ENCODE results near the gene ACTG2. TPM values are rescaled to one million over a fixed set of nuclear protein-coding genes. Genes with fewer than 3 reads are reported as not detected.
A peak's percentile ranks its signal among the peaks of the same experiment; 100 is the strongest.

Gene ACTG2
- total RNA-seq, 4 donors from 2014 or later = 394 to 3,499 (median 729) TPM

DNA sequence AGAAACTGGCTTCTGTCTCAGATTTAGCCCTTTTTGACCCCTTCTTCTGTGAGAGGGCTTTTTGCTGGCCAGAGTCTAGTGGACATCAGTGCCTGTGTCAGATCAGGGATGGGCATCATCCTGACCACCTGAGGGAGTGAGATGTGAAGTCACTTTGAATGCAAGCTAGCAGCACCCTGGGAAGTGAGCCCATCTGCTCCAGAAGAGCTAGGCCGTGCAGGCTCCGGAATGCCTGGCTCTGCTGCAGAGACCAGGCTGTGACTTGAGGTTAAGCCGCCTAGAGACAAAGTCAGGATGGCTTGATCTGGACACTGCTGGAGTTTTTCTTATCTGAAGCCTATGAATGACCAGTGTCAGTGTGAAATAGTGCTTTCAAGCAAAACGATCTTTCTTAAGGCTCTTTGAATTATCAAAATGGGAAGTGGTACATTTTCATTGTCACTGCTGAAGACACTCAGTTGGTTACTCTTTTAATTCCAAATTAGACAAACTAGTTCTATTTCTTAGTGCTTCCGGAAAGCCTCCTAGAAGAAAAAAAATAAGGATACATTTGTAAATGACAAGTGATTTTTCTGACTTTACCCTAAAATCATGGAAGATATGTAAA lies 54.7 kb downstream of the ACTG2 start:
- TF ChIP-seq, protein P1, sequence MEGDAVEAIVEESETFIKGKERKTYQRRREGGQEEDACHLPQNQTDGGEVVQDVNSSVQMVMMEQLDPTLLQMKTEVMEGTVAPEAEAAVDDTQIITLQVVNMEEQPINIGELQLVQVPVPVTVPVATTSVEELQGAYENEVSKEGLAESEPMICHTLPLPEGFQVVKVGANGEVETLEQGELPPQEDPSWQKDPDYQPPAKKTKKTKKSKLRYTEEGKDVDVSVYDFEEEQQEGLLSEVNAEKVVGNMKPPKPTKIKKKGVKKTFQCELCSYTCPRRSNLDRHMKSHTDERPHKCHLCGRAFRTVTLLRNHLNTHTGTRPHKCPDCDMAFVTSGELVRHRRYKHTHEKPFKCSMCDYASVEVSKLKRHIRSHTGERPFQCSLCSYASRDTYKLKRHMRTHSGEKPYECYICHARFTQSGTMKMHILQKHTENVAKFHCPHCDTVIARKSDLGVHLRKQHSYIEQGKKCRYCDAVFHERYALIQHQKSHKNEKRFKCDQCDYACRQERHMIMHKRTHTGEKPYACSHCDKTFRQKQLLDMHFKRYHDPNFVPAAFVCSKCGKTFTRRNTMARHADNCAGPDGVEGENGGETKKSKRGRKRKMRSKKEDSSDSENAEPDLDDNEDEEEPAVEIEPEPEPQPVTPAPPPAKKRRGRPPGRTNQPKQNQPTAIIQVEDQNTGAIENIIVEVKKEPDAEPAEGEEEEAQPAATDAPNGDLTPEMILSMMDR (IDR thresholded peaks at IDR 0.05) = no peak
- no peak for TF ChIP-seq EP300 (IDR thresholded peaks at IDR 0.05; ENCODE audit: low read depth)
- TF ChIP-seq POLR2A (IDR thresholded peaks at IDR 0.05) = no peak
- TF ChIP-seq POLR2AphosphoS5 (IDR thresholded peaks at IDR 0.05) = no peak
- Histone ChIP-seq H3K36me3 (peaks cover 0 to 47% (median 20%) of the 10 kb centered on the region in 4 donors), H3K27ac (no peak overlapping the region), H3K4me1 (peaks cover 0 to 11% (median 0%) of the 10 kb centered on the region in 4 donors), H3K27me3 (no peaks in the 10 kb centered on the region), H3K4me3 (no peak overlapping the region), H3K9me3 (no peaks in the 10 kb centered on the region)
- intact Hi-C loops (cut with DNase I; ENCODE audit: low total_unique reads) = no loop called here
- in situ Hi-C loops (cut with MboI; ENCODE audit: low pct_ligation_motif_present in 1 of 4, low pct_unique_long_range_greater_than_20kb in 1 of 4, low sequenced_read_pairs in 3 of 4) = no loop called here
- WGBS, 2 donors (ENCODE audit: low coverage in 1 of 2) = 89 to 90% methylated on average over 2 to 5 of the region's 5 CpGs
- no peak for DNase-seq

DNA sequence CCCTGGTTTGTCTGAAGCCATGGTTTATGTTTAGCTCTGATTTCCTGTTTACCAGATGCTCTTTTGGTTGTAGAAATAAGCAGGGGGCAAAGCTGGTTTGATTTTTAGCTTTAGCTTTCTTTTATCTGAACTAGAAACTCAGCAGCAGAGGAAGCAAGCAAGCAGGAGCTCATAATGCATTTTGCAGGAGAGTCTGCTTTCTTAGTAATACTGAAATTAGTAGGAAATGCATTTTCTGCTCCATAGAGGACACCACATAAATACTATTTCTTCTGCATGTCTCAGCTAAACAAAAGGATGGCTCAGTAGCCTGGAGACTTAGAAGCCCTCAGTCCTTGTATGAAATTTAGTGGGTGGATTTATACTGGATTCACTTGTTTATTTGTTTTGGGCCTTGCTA lies 57.0 kb downstream of the ACTG2 start:
- no peaks in the 10 kb centered on the region for H3K9me3 ChIP-seq
- in situ Hi-C loops (cut with MboI; ENCODE audit: low pct_ligation_motif_present in 1 of 4, low pct_unique_long_range_greater_than_20kb in 1 of 4, low sequenced_read_pairs in 3 of 4) (no loop called here), intact Hi-C loops (cut with DNase I; ENCODE audit: low total_unique reads) (no loop called here)
- no peak for DNase-seq
- H3K27ac ChIP-seq = no peak overlapping the region
- peaks cover 0 to 11% (median 0%) of the 10 kb centered on the region in 4 donors for H3K4me1 ChIP-seq
- H3K36me3 ChIP-seq = peaks cover 0 to 45% (median 20%) of the 10 kb centered on the region in 4 donors
- no peak overlapping the region for H3K4me3 ChIP-seq
- H3K27me3 ChIP-seq = no peaks in the 10 kb centered on the region
- no peak for TF ChIP-seq POLR2AphosphoS5 (IDR thresholded peaks at IDR 0.05)
- no peak for TF ChIP-seq POLR2A (IDR thresholded peaks at IDR 0.05)
- TF ChIP-seq, protein P1 (IDR thresholded peaks at IDR 0.05) = no peak
- no peak for TF ChIP-seq EP300 (IDR thresholded peaks at IDR 0.05; ENCODE audit: low read depth)

DNA sequence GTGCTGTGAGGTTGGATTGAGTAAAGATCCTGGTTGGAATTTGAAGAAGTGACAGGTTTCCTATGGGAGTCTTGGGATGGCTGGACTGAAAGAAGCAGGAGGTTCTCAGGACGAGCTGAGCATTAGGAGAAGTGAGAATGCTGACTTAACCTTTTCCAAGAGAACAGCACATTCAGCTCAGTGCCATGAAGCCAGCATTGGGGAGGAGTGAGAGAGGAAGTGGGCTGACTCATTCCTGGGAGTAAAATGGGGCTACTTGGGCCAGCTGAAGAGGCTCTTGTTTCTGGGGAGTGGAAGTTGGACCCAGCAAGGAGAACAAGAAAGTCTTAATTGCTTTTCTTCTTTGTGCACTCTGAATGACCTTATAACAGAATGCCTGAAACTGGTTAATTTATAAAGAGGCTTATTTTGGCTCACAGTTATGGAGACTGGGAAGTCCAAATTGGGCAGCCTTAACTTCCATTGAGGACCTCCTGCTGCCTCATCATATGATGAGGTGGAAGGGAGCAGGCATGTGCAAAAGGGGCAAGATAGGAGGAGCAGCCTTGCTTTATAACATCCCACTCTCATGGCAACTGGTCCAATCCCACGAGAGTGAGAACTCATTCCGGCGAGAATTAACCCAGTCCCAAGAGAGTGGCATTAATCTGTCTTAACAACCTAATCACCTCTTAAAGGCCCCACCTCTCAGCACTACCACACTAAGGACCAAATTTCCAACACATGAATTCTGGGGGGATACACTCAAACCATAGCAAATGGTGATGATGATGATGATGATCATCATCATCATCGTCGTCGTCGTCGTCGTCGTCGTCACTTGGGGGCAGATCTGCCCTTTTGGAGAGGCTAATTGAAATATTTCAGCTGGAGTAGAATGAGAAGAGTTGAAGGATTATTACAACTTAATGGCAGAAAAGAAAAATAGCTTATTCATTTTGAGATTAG lies 60.0 kb downstream of the ACTG2 start:
- H3K4me1 ChIP-seq = peaks cover 0 to 8% (median 0%) of the 10 kb centered on the region in 4 donors
- no peak for DNase-seq
- no peaks in the 10 kb centered on the region for H3K27me3 ChIP-seq
- no peak overlapping the region for H3K27ac ChIP-seq
- no peak overlapping the region for H3K4me3 ChIP-seq
- H3K9me3 ChIP-seq = no peaks in the 10 kb centered on the region
- TF ChIP-seq EP300 (IDR thresholded peaks at IDR 0.05; ENCODE audit: low read depth) = no peak
- TF ChIP-seq, protein P1 (IDR thresholded peaks at IDR 0.05) = no peak
- TF ChIP-seq POLR2AphosphoS5 (IDR thresholded peaks at IDR 0.05) = no peak
- TF ChIP-seq POLR2A (IDR thresholded peaks at IDR 0.05) = no peak
- H3K36me3 ChIP-seq = peaks cover 0 to 34% (median 15%) of the 10 kb centered on the region in 4 donors
- in situ Hi-C loops (cut with MboI; ENCODE audit: low pct_ligation_motif_present in 1 of 4, low pct_unique_long_range_greater_than_20kb in 1 of 4, low sequenced_read_pairs in 3 of 4) = no loop called here
- intact Hi-C loops (cut with DNase I; ENCODE audit: low total_unique reads) = no loop called here
- 51 to 66% methylated on average over 8 to 12 of the region's 12 CpGs for WGBS, 2 donors (ENCODE audit: low coverage in 1 of 2)

DNA sequence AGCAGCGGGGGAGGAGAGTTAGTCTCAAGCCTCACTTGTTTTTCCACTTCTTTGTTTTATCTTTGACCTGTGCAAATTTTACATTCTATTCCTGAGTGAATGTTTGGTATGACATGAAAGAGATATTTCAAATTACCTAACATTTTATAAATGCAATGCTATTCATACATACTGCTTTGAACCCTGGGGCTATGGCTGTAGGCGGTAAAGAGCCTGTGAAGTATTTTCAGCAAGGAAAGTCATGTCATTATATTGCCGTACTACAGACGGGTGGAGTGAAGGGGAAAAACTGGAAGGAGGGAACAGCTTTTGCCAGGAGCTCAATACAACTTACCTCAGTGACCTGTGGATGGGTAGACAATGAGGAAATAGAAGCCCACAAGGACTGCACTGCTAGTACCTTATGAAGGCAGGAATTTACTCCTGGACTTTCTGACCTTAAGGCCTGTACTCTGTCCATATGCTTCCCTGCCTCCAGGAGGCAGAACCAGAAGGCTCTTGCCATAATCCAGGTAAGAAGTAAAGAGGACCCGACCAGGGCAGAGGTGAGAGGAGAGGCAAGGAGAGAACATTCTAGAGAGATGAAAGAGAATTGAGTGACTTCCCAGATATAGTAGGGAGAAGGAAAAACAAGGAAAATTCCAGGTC lies 63.5 kb downstream of the ACTG2 start:
- Histone ChIP-seq H3K4me3 (no peak overlapping the region), H3K9me3 (no peaks in the 10 kb centered on the region), H3K27ac (no peak overlapping the region), H3K27me3 (no peaks in the 10 kb centered on the region), H3K4me1 (no peaks in the 10 kb centered on the region), H3K36me3 (peaks cover 0 to 35% (median 13%) of the 10 kb centered on the region in 4 donors)
- intact Hi-C loops (cut with DNase I; ENCODE audit: low total_unique reads) = no loop called here
- 70 to 84% methylated on average over 5 of the region's 5 CpGs for WGBS, 2 donors (ENCODE audit: low coverage in 1 of 2)
- TF ChIP-seq EP300 (IDR thresholded peaks at IDR 0.05; ENCODE audit: low read depth) (no peak), POLR2AphosphoS5 (IDR thresholded peaks at IDR 0.05) (no peak)
- TF ChIP-seq, protein P1 (IDR thresholded peaks at IDR 0.05) = peak in 1 of 5 experiments; percentile 16
- DNase-seq = no peak
- in situ Hi-C loops (cut with MboI; ENCODE audit: low pct_ligation_motif_present in 1 of 4, low pct_unique_long_range_greater_than_20kb in 1 of 4, low sequenced_read_pairs in 3 of 4) = no loop called here

All from transverse colon (tissue), 4 donors.